Spleen (tissue), 11 donors: Measurements from ENCODE around the gene USP7. TPM values are rescaled to one million over a fixed set of nuclear protein-coding genes. Genes with fewer than 3 reads are reported as not detected.

ENCODE experiments used
- DNase-seq: peaks from one replicate; pipeline ENCODE4 v3.0.0-alpha.2; 2020
- H3K27ac ChIP-seq, 8 donors: fragments of 200-600 bp; sonication (generic) in 7 of 8; 1 replicate in 4 of 8; 2 replicates in 4 of 8; pipeline versions ENCODE4 v1.5.0 to v1.8.0; 2016 to 2021; ENCODE audit warnings: inconsistent platforms in 4 of 8, mild to moderate bottlenecking in 4 of 8, moderate library complexity in 1 of 8
- H3K27me3 ChIP-seq, 7 donors: fragments of 200-600 bp; sonication (generic) in 6 of 7; replicated peaks in 1 of 7; 1 replicate in 4 of 7; 2 replicates in 3 of 7; pipeline versions ENCODE4 v1.5.0 to v1.8.0; 2016 to 2021; ENCODE audit warnings: inconsistent platforms in 3 of 7, mild to moderate bottlenecking in 1 of 7
- H3K36me3 ChIP-seq, 6 donors: fragments of 200-600 bp; sonication (generic) in 5 of 6; 1 replicate in 4 of 6; 2 replicates in 2 of 6; pipeline versions ENCODE4 v1.5.0 to v1.8.0; 2016 to 2021; ENCODE audit warnings: inconsistent platforms in 2 of 6
- H3K4me1 ChIP-seq, 6 donors: fragments of 200-600 bp; sonication (generic) in 5 of 6; 1 replicate in 3 of 6; 2 replicates in 3 of 6; pipeline versions ENCODE4 v1.5.0 to v1.8.0; 2016 to 2021; ENCODE audit warnings: inconsistent platforms in 3 of 6
- H3K4me3 ChIP-seq, 8 donors: fragments of 200-600 bp; sonication (generic) in 7 of 8; 1 replicate in 4 of 8; 2 replicates in 4 of 8; pipeline versions ENCODE4 v1.5.0 to v1.8.0; 2016 to 2021; ENCODE audit warnings: inconsistent platforms in 4 of 8, mild to moderate bottlenecking in 4 of 8, moderate library complexity in 2 of 8
- H3K9me3 ChIP-seq, 8 donors: fragments of 200-600 bp; sonication (generic) in 7 of 8; 1 replicate in 4 of 8; 2 replicates in 4 of 8; pipeline versions ENCODE4 v1.5.0 to v1.8.0; 2016 to 2021; ENCODE audit warnings: inconsistent platforms in 4 of 8
- CTCF ChIP-seq, 11 experiments: fragments of 200-600 bp in 7 of 11; fragments of 450-650 bp in 4 of 11; sonication (generic) in 4 of 11; IDR thresholded peaks in 8 of 11; conservative IDR thresholded peaks in 3 of 11; 1 replicate in 7 of 11; 2 replicates in 4 of 11; pipeline versions ENCODE4 v1.4.0 to v1.8.0; 2016 to 2021; ENCODE audit warnings: antibody characterized with exemption in 11 of 11, inconsistent platforms in 4 of 11, mild to moderate bottlenecking in 1 of 11
- POLR2A ChIP-seq, 3 donors: fragments of 450-650 bp; IDR thresholded peaks; one replicate each; pipeline ENCODE4 v1.5.1; 2017; ENCODE audit warnings: antibody characterized with exemption in 3 of 3, mild to moderate bottlenecking in 1 of 3
- POLR2AphosphoS5 ChIP-seq, 3 donors: sonication (generic); formaldehyde crosslinking; IDR thresholded peaks; one replicate each; pipeline ENCODE4 v1.5.1; 2017; ENCODE audit warnings: antibody characterized with exemption in 3 of 3
- WGBS, 5 donors: extraction: QIAGEN DNeasy Blood & Tissue Kit in 3 of 5; methylation state at CpG; one replicate each; pipeline versions ENCODE4 v1.1.5 to v1.1.7; 2013 to 2018; 5-methylcytosine and 5-hydroxymethylcytosine counted together
- intact Hi-C: fragments of 100-400 bp; cut with DNase I; formaldehyde crosslinking; loops from one replicate; pipeline ENCODE4 v1.15.0; 2023; ENCODE audit warnings: low total_unique reads
- polyA plus RNA-seq, 3 donors: library from polyadenylated mRNA; stranded (reverse); fragments of 200-250 nt; gene quantifications; one replicate each; pipeline ENCODE4 v1.2.1, GENCODE V29; 2013
- total RNA-seq, 7 donors: library from RNA; depleted of rRNA in 3 of 7; stranded (reverse); fragments of >200 nt in 3 of 7; fragmentation: NEBNext Ultra II Directional in 4 of 7; extraction: Animal tissue kit (Norgen Biotek cat#: 25700) in 4 of 7; gene quantifications; one replicate each; pipeline versions ENCODE4 v1.1.0 to v1.2.1, GENCODE V29; 2016 to 2021
- donor health status: healthy with polysubstance abuse.
- donor health status: DM: no; HTN: no; CAD: no; lungs with moderate emphysema.
- donor health status: DM: no; HTN: no; CAD: no.
- donor health status: Bipolar disorder and iron deficiency.
- donor health status: healthy.
- donor health status: DM: no; HTN: no; CAD: no.
- donor health status: DM: yes; HTN: yes; CAD: no.

Gene USP7
- total and polyA plus RNA-seq, 10 donors, result 26.1 to 145 (median 126) TPM

GRCh38 chr16:8943966-8944759 lies 19.5 kb downstream of the USP7 start:
- 49 to 58% (median 50%) methylated on average over 5 of the region's 5 CpGs for WGBS, 5 donors
- peak overlapping the region in 6 of 8 donors; percentile 14 to 69 (median 64) for H3K27ac ChIP-seq
- peaks cover 74 to 100% (median 98%) of the 10 kb centered on the region in 6 donors for H3K4me1 ChIP-seq
- H3K27me3 ChIP-seq, result no peaks in the 10 kb centered on the region
- intact Hi-C loops, result loop anchor here (10.0 kb wide), 1 partner anchor 161 kb away; no protein-coding TSS in a partner anchor
- TF ChIP-seq POLR2A (IDR thresholded peaks at IDR 0.05), result no peak
- peak in 2 of 11 experiments; percentile 9 to 33 for TF ChIP-seq CTCF (IDR thresholded peaks at IDR 0.05 in 8 of 11, conservative IDR thresholded peaks at IDR 0.05 in 3 of 11)
- TF ChIP-seq POLR2AphosphoS5 (IDR thresholded peaks at IDR 0.05), result peak in 1 of 3 donors; percentile 26
- peaks cover 0 to 6% (median 0%) of the 10 kb centered on the region in 6 donors for H3K36me3 ChIP-seq
- H3K9me3 ChIP-seq, result no peaks in the 10 kb centered on the region
- H3K4me3 ChIP-seq, result peak overlapping the region in 4 of 8 donors; percentile 16 to 48 (median 24)
- DNase-seq, result no peak

DNA sequence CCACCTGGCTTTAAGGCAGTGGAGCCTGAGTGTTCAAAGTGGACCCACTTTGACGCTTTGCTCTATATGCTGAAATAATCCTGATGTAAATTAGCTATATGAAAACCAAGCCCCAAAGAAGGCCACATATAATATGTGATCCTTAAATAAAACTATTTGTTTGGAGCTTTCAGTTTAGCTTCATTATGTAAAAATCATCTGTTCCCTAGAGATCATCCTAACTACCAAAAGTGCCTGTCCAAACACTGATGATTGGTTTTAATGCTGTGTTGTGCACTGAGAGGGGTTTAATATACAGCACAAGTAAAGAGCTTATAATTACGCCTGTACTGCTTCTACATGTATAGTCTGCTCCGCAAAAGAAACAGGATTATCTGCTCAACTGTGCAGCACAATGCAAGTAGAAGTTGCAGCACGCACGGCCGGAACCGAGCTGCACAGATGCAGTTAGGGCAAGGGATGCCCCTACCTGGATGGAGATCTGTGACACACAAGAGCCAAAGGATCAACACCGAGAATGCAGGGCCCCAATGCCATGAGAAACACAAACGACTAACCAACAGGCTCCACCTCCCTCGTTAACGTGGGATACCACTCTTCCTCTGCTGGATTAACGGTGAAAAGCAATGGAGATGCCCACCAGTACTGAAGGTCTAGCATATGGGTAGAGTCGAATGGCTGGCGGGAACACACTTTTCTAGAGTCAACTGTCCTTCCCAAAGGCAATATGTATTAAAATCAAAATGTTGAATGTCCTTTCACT lies 20.5 kb downstream of the USP7 start:
- Histone ChIP-seq H3K27me3 (no peaks in the 10 kb centered on the region), H3K9me3 (no peaks in the 10 kb centered on the region), H3K36me3 (peaks cover 0 to 6% (median 0%) of the 10 kb centered on the region in 6 donors), H3K27ac (peak overlapping the region in 2 of 8 donors; percentile 6 to 65), H3K4me1 (peaks cover 69 to 100% (median 98%) of the 10 kb centered on the region in 6 donors), H3K4me3 (peak overlapping the region in 1 of 8 donors; percentile 3)
- 64 to 80% (median 76%) methylated on average over 14 of the region's 14 CpGs for WGBS, 5 donors
- no peak for DNase-seq
- TF ChIP-seq POLR2A (IDR thresholded peaks at IDR 0.05) (no peak), CTCF (IDR thresholded peaks at IDR 0.05 in 8 of 11, conservative IDR thresholded peaks at IDR 0.05 in 3 of 11) (no peak), POLR2AphosphoS5 (IDR thresholded peaks at IDR 0.05) (no peak)
- intact Hi-C loops, result loop anchor here (10.0 kb wide), 1 partner anchor 162 kb away; no protein-coding TSS in a partner anchor

DNA sequence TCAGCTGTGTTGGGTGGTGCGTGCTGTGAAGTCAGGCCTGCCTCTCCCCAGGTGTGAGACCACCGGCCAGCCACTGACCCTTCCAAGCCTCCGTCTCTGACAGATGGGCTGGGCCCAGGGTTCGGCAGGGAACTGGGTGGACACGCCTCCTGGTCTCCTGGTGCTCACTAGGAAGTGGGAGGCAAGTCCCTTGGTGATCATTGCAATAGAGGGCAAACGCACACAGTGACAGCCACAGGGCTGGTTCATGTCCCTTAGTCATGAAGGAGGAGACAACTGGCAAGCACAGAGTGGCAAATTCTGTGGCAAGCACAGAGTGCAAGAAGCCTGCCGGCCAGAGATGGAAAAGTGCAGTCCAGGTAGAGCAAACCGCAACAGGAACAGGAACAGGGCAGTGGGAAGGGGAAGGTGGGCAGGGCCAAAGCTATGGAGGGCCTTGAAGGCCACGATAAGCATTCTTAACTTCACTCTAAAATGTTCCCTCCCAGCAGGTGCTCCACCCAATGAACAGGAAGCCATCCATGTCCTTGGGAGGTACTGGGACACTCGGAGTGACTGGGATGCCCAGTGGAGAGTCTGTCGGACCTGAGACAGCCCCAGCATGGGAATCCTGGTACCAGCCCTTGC lies 21.9 kb downstream of the USP7 start:
- Histone ChIP-seq H3K27me3 (no peaks in the 10 kb centered on the region), H3K27ac (peak overlapping the region in 3 of 8 donors; percentile 15 to 32 (median 28)), H3K9me3 (no peaks in the 10 kb centered on the region), H3K36me3 (peaks cover 0 to 6% (median 0%) of the 10 kb centered on the region in 6 donors), H3K4me1 (peaks cover 69 to 100% (median 98%) of the 10 kb centered on the region in 6 donors), H3K4me3 (peak overlapping the region in 1 of 8 donors; percentile 3)
- TF ChIP-seq POLR2A (IDR thresholded peaks at IDR 0.05) (no peak), CTCF (IDR thresholded peaks at IDR 0.05 in 8 of 11, conservative IDR thresholded peaks at IDR 0.05 in 3 of 11) (no peak), POLR2AphosphoS5 (IDR thresholded peaks at IDR 0.05) (peak in 1 of 3 donors; percentile 45)
- intact Hi-C loops, result loop anchor here (10.0 kb wide), 1 partner anchor 163 kb away; no protein-coding TSS in a partner anchor
- WGBS, 5 donors, result 37 to 69% (median 56%) methylated on average over 6 to 11 of the region's 11 CpGs
- no peak for DNase-seq
